ENCODE measurements around the gene ACVR1C.

- TF ChIP-seq CTCF (conservative IDR thresholded peaks at IDR 0.05): no peak
- TF ChIP-seq ZFX (IDR thresholded peaks at IDR 0.05): no peak
These were observed 141.4 kb downstream of the ACVR1C start for GRCh38 chr2:157487271-157487610.
